Measurements from ENCODE around the gene MET.

MET gene

DNA sequence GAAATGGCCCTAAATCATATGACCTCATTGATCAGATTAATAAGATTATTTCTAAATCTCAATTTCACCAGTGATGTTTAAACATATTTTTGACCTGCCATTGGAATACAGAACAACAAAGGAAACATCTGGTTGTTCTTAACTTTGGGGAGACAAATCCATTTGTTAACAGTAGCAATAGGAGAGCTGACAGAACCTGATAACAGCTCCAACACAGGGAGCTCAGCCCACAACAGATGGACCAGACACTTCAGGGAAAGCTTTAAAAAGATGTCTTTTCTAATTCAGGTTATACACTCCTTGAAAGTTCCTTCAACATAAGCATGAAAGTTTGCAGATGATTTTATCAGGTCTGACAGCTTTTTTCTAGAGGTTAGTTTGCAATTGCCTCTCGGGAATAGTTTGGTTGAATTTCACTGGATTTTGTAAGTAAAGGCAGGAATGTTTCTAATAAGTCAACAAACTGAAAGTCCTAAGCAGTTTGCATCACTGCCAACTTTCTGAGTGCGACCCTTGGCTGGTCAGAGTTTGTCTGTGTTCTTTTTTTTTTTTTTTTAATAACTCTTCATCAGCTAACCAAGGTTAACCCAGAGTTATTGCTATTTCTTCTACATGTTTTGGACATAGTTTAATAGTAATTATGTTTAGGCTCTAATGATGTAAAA is 6.5 kb upstream of the MET start:
- no peak for DNase-seq

DNA sequence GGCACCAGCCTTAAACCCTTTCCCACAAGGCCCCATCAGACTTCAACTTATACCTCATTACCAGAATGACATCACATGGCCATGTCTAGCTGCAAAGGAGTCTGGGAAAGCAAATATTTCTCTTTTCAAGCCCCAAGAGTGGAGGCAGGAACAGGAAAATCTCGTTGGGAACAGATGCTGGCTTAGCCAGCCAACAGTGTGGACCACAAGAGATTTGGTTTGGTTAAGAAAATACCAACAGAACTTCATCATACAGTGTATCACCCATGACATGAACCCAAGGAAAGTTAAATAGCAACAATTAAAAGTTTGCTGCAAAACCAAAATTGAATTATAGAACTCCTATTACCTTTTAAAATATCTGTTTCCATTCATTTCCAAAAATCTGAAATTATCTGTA is 2.2 kb upstream of the MET start:
- DNase-seq = no peak

DNA sequence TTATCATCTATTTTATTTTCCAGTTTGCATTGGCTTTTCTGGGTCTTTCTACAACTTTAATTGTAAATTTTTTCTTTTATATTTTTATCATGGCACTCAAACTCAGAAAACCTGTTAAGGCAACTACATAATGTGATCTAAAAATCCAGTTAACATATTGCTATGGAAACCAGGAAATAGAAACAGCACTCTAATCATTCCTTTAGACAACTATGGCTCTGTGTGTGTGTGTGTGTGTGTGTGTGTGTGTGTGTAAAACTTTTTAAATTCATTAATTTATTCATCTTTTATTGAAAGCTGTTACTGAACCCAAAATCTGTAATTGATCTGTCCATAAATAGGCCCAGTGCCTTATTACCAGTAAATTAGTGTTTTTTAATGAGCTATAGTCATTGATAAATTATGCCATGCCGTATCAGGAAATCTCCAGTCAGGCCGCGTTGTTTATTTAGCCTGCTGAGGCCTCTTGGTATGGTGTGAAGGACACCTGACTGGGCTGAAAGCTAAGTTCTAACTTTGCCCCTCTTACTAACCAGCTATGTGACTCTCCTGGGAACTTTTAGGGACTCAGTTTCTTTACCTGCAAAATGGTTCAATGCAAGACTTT is 1.5 kb upstream of the MET start:
- no peak for DNase-seq

DNA sequence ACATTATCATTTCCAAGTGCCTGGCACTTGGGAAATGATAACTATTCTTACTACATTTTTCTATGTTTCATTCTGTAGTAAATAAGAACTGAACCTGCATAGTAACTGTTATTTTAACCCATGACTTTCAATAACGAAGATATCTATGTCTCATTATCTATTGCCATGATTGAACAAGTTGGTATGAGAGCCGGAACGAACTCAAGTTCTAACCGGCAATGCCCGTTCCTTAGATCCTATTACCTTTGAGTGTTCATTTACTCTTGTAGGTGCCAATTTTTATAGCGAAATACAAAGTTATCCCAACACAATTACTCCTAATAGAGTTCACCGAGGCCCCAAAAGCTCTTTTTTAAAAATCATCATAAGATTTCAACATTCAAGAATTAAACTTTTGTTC is 885 bp upstream of the MET start:
- no peak for DNase-seq

- no peak for DNase-seq
Observed at GRCh38 chr7:116672596-116673456, 830 bp downstream of the MET start.

- no peak for DNase-seq
Observed at GRCh38 chr7:116673457-116673865, 1.5 kb downstream of the MET start.

- no peak for DNase-seq
Observed at GRCh38 chr7:116674508-116675173, 2.6 kb downstream of the MET start.

DNA sequence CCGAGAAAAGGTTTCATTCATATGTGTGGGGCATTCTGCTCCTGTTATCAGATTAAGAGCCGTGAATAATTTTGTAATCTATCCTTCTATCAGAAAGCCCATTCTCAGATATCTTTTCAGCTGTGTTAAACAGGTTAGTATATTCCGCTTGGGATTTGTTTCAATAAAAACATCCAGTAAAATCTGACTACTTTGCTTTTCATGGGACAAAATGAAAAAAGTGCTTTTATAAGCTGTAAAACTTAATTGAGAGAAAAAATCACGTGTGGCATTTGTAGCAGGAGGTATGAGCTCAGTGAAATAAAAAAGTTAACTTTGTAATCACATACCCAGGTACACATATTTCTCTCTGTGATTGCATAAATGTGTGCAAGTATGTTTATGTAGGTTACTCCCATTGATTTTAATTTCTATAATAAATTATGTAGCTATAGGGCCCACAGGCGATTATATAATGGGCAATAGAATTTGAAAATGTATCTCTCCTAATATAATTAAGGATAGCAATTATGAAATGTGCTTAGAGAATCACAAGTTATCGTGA is 3.9 kb downstream of the MET start:
- no peak for DNase-seq

DNA sequence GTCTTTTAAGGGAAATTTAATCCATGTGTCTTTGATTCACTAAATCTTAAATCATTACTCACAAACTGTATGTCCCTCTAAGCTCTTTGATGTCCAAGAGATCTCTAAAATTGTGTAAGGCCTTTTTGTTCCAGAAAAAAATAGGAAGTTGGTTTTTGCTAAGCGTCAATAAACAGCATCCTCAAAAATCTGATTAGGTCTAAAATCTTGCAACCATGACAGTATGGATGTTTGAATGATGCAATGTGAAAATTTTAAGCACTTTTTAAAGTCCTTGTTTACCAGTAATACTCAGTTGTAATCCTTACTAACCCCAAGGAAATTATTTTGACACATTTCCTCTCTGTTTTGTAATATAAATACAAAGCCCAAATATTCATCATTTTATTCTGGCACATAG is 6.8 kb downstream of the MET start:
- no peak for DNase-seq

- DNase-seq = no peak
Observed at GRCh38 chr7:116679500-116679899, 7.5 kb downstream of the MET start.

DNA sequence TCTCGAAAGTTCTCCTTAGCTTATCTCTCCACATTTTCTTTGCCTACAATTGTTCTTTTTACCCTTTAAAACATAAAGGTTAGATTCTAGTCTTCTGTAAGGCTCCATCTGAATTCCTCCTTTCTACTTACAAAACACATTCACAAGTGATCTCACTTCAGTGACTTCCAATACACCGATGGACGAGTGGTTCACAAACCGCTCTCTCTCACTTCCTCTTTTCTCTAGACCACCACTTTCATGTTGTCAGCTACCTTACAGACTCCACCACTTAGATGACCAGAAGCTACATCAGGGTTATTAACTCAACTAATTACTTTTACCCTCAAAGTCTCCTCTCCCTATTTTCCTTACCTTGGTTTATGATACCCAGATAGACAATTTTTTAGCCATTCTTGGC is 11.8 kb downstream of the MET start:
- no peak for DNase-seq

DNA sequence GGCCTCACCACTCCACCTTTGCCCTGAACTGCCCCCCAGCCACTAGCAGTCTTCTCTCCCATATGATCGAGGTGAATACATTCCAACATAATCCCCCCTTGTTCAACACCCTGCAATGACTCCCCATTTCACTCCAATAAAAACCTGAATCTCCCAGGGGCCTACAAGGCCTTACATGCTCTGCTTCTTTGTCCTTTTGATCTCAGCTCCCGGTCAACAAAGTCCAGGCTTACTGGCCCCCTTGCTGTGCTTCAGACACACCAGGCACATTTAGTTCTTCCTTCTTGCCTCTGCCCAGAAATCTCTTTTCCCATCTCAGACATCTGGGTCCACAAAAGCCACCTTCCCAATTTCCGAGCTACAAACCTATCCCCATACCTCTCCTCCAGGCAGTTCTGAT is 14.0 kb downstream of the MET start:
- DNase-seq = no peak

GRCh38 chr7:116686812-116687419 is 14.9 kb downstream of the MET start:
- DNase-seq = no peak

DNA sequence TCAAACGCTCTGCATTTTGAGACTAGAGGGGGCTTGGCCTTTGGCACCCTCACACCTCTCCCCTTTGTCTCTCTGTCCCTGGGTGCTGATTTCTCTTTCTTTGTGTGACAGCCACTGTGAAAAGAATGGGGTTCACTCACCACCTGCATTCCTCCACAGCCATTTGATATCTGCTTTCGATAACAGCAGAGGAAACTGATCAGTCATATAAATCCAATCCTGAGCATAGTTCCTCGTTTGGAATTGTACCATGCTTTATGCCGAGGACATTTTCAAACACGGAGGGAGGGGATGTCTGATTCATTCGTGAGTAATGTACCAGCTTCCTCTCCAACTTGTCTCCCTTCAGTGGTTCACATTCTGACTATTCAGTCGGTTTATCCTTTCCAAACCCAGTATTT is 15.8 kb downstream of the MET start:
- no peak for DNase-seq

- no peak for DNase-seq
Observed at GRCh38 chr7:116689790-116690259, 17.8 kb downstream of the MET start.

GRCh38 chr7:116691664-116692063 is 19.7 kb downstream of the MET start:
- DNase-seq = no peak

DNA sequence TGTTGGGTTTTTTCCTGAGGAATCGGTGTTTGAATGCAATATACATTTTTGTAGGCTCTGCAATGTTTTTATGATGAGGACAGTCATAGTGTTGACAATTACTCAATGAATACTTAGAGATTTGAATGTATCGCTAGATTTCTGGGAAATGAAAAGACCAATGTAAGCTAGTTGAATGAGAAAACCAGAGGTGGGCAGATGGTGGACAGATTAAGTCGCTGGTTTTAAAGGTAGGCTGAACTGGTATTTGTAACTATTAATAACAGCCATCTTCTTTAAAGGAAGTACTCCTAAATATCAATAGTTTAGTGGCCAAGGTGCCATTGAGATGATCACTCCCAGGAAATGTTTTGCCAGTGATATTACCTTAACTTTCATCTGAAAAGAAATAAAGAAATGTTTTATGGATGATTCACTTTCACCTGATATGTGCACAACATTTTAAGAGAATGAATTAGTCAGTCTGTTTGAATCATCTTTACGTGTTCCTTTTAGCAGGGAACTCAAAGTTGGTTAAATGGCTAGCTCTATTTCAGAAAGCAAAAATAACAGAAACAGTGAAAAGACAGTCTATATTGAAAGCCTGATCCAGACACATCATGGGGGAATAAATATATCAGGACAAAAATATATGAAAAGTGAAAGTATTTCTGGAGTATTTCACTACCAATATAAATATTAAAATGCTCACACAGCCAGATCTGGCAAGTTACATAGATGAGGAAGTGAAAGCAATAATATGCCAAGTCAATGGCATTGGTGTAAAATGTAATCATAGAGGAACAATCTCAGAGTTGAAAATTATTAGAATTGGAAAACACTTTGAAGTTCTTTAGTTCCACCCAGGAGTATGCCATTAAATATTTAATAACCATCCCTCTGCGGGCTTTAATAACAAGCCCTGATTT is 20.7 kb downstream of the MET start:
- DNase-seq = no peak

DNA sequence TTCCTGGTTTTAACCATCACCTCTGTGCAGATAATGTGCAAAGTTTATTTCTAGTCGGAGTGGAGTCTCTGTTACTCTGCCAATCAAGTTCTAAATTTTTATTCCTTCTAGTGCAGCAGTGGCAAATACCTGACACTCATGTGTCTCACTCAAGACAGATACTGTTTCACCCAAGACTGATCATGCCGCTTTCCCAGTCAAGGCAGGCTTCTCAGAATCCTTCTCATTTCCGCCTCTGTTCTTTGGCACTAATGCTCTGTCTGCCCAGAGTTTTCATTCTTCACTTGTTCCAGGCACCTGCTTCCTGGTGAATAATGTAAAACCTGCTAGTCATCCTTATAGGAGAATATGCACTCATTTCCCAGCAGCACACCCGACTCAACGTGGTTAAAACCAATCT is 24.7 kb downstream of the MET start:
- DNase-seq = no peak

GRCh38 chr7:116697152-116697551 is 25.2 kb downstream of the MET start:
- no peak for DNase-seq

DNA sequence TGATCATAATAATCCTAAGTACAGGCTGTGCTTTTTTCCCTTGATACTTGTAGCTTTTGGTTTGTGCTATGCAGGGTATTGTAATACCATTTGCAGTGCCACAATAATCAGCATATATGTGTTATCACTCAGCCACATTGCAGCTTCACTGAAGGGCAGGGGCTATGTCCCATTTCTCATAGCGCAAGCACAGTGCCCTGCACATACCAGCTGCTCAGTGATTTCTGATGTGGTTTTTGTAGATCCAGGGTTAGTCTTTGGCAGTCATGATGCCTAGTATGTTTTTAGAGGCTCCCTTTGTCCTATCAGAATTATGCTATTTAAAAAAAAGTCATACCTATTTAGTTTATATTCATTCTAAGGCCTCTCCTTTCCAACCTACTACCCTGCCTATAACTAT is 25.8 kb downstream of the MET start:
- no peak for DNase-seq

DNA sequence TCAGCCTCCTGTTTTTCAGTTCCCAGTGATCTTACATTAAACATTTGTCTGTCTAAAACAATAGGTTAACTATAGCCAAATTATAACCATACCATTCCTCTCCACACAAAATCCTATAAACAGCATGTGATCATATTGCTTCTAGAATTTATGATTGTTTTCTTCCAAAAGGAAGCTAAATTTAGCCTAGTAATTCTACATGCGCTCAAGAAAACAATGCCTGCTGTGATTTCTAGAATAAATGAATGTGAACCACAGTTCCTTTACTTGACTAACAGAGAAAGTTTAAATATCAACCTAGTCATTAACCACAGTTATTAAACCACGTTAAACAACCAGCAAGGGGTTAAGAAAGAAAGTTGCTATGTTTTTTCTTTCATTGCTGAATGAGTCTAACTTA is 26.4 kb downstream of the MET start:
- DNase-seq = no peak
